ENCODE measurements around the gene DCUN1D3.

The DCUN1D3 gene

DNA sequence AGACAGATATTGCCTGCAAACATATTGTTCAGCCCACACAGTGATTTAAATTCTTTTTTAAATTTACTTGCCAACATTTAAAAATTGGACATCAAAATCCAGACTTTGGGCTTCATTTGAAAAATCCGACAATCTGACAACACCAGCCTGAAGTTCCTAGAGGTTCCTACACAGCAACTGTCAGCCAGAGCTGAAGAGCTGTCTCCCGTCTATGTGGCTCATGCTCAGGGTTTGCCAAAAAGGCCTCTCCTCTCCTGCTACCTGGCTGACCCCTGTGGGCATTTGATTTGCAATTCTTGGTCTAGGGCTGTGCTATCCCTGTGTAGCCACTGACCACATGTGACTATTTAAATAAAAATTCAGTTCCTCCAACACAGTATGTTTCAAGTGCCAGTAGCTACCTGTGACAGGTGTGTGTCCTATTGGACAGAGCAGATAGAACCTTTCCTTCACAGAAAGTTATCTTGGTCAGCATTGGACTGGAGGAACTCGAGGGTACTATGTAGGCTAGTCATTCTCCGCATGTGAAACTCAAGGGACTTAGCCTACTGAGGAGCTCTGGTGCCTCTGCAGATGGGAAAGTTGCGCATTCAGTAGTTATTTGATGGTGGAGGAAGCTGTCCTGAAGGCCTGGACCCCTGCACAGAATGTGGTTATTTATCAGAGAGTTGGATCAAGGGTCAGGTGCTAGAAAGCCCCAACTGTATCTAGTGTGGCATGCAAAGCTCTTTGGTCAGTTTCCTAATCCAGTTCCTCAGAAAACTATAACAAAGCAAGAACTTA, 3.1 kb upstream of the DCUN1D3 start:
- H3K27ac ChIP-seq: no peak overlapping the region
- TF ChIP-seq CTCF (conservative IDR thresholded peaks at IDR 0.05): no peak

DNA sequence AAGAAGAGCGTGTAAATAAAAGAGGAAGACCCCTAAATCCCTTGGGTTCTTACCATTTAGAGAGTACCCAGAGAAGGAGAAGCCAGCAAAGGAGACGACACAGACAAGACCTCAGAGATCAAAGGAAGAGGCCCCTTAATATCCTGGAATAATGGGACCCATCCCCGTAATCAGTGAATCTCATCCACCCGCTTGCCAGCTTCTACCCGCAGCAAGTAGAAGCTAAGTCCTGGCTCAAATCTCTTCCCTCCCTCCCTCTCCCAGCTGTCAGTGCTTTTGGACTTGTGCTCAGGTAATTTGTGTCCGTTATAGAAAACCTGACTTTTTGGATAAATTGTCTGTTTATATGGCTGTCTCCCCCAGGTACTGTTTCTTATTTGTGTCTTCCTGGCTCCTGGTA, 2.3 kb upstream of the DCUN1D3 start:
- peak overlapping the region; percentile 87 for H3K27ac ChIP-seq
- no peak for TF ChIP-seq CTCF (conservative IDR thresholded peaks at IDR 0.05)

DNA sequence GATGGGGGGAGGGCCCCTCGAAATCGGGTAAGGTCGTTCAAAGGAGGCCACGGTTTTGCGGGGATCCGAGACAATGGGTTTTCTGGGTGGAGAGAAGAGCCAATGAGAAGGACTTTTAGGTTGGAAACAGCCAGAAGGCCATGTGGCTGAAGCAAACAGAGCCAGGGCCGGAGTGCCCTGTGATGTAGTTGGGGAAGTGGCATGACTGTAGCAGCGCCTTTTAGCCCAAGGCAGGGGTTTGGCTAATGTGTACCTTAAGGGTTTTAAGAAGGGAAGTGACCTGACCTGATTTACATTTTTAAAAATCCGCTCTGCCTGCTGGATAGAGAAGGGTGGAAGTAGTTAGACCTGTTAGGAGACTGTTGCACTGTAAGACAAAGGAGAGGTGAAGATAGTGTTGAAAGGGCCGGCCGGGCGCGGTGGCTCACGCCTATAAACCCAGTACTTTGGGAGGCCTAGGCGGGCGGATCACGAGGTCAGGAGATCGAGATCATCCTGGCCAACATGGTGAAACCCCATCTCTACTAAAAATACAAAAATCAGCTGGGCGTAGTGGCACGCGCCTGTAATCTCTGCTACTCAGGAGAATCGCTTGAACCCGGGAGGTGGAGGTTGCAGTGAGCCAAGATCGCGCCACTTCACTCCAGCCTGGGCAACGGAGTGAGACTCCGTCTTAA, 1.4 kb upstream of the DCUN1D3 start:
- TF ChIP-seq CTCF (conservative IDR thresholded peaks at IDR 0.05): no peak
- peak overlapping the region; percentile 87 for H3K27ac ChIP-seq

- no peak for TF ChIP-seq CTCF (conservative IDR thresholded peaks at IDR 0.05)
- peak overlapping the region; percentile 87 for H3K27ac ChIP-seq
Measured at GRCh38 chr16:20901068-20901435, 894 bp upstream of the DCUN1D3 start.

DNA sequence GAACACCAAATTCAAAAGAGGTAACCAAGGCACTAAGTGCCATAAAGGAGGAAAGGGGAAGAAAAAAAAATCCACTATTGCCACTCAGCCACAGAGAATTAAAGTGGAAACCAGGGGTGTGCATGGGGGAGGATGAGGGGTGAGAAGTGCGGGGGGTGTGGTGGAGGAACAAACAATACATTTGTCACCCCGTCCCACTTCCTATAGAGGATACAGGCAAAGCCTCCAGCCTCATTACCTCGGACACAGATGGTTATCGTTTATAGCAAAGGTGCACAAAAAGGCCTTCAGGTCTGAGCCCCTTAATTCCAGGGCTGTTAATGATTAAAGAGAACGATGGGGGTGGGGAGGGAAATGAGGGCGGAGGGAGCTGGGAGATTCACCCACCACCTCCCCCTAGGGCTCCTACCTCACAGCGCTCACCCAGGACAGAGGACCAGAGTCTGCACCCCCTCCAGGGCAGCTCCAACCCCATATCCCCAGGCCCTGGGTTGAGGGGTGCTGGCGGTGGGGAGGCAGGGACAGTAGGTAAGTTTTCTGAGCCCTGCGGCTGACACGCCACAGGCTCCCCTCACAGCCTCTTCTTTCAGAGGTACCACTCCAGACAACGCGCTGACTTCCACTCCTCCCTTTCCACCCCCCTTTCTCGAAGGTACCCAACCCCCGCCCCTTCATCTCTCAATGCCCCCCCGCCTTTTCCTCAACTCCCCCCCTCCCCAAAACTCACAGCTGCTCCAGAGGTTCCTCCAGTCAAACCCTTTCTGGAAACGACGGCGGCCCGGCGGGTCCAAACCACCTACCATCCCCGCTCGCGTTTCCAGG, 470 bp downstream of the DCUN1D3 start:
- TF ChIP-seq CTCF (conservative IDR thresholded peaks at IDR 0.05): no peak
- peak overlapping the region; percentile 87 for H3K27ac ChIP-seq

- H3K27ac ChIP-seq: peak overlapping the region; percentile 87; the same call in 1 of the 2 replicates
- TF ChIP-seq CTCF (conservative IDR thresholded peaks at IDR 0.05): no peak
Measured at GRCh38 chr16:20899071-20899470, 1.1 kb downstream of the DCUN1D3 start.

DNA sequence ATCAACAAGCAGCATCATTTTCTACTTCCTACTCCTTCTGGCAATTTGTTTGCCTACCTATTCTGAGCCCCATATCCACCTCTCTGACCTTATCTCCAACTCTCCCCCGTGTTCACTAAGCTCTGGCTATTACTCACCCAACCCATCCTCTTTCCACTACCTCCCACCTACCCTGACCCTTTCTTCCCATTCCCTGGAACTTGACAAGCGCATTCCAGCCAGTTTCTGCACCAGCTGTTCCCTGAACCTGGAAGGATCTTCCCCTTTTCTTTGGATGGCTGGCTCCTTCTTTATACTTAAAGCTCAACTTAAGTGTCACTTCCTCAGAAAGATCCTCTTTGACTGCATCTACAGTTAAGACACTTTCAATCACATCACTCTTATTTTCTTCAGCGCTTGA, 2.2 kb downstream of the DCUN1D3 start:
- TF ChIP-seq CTCF (conservative IDR thresholded peaks at IDR 0.05): no peak
- no peak overlapping the region for H3K27ac ChIP-seq

Data from VCaP (cell line).